HG02973 (cell line): Measurements from ENCODE around the gene CLDND2.
"Not testable (repeated sequence)": the region's sequence is repeated elsewhere in the genome, so short reads cannot be mapped to it uniquely, and the experiment has no call there.

Experiments used
- ATAC-seq: cut with Tn5 transposase; IDR thresholded peaks from one replicate; pipeline ENCODE4 v1.9.1; 2021; ENCODE audit warnings: moderate library complexity; ENCODE audit not compliant: unreplicated experiment

CLDND2 gene, protein sequence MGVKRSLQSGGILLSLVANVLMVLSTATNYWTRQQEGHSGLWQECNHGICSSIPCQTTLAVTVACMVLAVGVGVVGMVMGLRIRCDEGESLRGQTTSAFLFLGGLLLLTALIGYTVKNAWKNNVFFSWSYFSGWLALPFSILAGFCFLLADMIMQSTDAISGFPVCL

DNA sequence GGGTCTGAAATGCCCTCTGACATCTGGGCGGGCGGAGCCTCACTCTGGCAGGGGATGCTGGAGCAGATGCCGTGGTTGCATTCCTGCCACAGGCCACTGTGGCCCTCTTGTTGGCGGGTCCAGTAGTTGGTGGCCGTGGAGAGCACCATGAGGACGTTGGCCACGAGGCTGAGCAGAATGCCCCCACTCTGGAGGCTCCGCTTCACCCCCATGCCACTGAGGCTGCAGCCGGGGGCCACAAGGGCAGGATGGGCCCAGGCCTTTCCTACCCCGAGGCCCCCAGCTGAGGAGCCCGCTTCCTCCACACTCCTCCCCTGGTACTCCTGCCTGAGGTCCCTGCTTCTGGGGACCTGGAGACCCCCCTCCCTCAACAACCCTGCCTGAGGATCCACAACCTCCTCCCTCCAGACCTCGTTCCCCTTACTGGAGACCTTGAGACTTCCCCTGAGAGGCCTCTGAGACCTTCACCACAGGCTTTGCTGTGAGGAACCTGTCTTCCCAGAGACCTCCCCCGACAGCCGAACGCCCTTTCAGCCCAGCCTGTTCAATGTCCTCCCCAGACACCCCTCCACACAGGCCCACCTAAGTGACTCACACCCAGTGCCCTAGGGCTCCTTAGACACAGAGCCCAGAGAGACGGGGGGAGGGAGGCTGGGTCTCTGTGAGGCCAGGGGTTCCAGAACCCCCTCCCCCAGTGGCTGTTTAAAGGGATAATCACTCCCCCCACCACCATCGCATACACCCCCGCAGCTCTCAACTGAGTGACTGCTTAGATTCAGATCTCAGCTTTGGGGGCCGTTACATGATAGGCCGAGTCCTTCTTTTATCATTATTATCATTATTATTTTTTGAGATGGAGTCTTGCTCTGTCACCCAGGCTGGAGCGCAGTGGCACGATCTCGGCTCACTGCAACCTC lies at the start of gene CLDND2:
TSS of gene CLDND2 (minus strand) at position 638 of the 917 bp plus-strand sequence. CDS start at position 212, 426 bp downstream.
- ATAC-seq, result no peak

DNA sequence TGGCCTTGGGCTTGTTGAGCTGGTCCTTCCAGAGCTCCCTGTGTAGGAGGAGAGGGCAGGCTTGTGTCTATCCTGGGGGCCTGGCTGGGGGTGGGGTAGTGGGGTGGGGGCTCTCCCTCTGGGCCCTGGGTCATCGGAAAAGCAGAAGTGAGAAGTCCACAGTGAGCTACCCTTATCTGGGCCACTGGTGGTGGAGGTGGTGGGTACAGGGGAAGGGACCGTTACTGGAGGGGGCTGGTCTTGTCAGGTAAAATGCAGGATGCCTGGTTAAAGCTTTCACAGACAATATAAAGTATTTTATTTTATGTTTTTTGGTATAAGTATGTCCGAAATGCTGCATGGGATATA lies 49.0 kb upstream of the CLDND2 start:
- peak; percentile 23 for ATAC-seq

DNA sequence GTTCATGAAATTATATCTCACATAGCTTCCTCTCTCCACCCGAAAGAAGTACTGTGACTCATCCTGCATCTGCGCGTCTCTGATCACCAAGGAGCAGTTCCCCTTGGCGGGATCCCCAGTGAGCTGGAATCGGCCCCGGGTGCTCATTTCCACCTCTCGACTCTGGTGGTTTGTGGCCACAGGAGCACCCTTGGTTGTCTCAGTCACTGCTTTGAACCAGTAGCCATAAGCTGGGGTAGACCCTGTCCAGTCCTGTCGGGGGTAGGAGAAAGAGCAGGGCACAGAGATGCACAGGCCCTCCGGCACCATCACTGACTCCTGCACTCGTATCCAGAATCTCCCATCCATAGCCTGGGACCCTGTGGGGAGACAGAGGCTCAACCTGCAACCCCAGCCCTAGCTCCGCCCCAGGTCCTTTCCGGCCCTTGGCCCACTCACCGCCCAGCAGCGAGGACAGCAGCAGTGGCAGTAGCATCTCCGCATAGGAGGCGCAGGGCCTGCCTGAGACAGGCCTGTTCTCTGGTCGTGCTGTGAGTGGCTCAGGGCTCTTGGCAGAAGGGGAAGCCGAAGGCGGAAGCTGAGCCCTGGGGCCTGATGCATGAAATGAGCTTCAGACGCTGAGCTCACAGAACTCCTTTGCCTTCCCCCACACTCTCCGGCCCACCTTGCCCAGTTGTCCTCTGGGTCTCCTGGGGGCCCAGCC lies 48.5 kb upstream of the CLDND2 start, which contains the start of gene SIGLEC10:
TSS of gene SIGLEC10 (minus strand) at position 536 of the 703 bp plus-strand sequence. CDS start at position 475, 61 bp downstream.
- ATAC-seq, result peak; percentile 75

DNA sequence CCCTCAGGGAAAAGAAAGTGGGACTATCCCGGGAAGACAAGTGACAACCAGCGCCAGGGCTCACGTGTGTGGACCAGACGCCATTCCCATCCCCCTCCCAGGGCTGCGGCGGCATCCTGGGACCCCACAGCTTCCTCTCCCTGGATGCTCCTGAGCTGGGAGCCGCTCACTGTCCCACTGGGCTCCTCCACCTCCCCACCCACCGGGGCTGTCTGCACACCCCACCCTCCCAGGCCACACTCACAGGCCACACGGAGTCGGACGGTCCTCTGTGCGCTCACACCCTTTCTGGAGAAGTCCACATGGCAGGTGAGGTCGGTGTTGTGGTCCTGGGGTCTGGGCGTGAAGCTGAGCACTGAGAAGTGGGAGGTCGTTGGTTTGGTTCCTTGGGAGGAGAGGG lies 47.6 kb upstream of the CLDND2 start:
- not testable (repeated sequence) for ATAC-seq

DNA sequence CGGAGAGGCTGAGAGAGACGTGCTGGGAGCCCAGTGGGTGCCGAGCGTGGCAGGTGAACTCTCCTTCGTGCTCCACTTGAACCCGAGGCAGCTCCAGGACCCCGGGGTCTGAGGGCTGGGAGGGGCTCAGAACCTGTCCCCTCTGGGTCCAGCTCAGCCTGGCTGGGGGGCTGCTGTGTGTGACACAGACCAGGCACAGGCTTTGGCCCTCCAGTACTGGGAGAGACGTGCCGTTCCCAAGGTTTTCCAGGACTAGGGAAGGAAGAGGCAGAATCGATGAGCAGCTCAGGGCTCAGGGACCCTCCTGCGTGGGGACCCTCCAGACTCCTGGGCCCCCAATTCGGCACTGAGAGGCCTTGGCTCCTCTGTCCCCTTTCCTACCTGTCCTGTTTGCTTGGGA lies 46.4 kb upstream of the CLDND2 start:
- no peak for ATAC-seq

DNA sequence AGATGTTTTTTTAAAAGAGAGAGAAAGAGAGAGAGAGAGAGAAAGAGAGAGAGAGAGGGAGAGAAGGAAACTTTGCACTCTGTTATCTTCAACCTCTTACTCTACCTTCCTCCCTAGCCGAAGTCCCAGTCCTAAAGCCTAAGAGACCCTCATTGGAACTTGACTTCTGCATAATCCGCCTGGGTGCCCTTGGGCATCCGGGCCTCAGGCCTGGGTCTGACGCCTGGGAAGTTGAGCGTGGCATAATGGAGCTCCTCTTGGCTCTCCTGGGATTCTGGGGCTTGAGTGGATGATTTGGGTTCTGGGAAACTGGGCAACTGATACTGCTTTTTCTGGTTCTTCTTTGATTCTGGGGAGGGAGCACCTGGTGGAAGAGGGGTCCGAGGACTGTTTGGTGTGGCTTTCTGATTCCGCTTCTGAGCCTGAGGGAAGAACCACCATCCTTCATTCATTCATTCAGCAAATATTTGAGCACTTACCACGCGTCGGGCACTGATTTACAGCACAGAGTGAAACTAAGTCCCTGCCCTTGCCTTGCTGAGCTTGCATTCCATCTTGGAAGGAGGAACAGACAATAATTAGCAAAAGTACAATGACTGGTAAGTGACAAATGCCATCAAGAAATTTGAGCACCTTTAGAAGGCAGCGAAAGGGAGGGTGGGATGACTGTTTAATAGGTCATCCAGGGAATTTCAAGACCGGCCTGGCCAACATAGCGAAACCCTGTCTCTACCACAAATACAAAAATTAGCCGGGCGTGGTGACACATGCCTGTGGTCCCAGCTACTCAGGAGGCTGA lies 42.3 kb upstream of the CLDND2 start:
- no peak for ATAC-seq

DNA sequence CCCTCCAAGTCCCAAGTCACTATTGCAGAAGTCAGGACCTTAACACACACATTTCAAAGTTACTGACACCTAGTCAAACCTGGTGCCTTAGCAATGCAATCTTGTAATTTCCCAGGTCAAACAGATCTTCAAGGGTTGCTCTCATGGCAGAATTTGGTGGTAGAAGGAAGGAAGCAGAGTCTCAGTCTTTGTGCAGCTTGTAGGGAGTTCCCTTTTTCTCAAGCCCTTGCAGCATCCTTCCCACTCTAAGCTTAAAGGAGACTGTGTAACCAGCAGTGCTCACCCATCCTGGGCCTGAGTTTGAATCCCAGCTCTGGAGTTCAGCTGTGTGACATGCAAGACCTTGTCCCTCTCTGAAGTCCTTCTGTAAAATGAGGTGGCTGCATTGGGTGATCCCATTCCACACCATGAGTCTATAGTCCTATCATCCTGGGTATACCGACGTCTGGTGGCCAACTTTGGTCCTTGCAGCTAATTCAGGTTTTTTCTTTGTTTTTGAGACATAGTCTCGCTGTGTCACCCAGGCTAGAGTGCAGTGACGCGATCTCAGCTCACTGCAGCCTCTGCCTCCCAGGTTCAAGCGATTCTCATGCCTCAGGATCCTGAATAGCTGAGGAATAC lies 38.8 kb upstream of the CLDND2 start:
- ATAC-seq, result no peak

DNA sequence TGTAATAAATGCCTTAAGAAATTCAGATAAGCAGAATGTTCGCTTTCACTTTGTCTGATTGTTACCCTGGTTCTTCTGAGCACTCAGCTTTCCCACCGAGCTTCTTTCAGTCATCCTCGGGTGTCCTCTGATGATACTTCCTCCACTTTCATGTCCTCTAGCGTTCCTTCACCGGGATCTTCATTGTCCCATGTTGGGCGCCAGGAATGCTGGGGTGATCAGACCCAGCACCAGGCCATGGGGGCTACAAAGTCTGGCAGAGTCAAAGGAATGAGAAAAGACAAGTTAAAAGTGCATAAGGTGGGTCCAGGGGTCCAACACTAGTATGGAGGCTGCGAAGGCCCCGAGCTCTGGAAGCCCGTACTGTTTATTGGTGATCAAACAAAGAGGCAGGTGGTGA lies 33.3 kb upstream of the CLDND2 start:
- no peak for ATAC-seq

DNA sequence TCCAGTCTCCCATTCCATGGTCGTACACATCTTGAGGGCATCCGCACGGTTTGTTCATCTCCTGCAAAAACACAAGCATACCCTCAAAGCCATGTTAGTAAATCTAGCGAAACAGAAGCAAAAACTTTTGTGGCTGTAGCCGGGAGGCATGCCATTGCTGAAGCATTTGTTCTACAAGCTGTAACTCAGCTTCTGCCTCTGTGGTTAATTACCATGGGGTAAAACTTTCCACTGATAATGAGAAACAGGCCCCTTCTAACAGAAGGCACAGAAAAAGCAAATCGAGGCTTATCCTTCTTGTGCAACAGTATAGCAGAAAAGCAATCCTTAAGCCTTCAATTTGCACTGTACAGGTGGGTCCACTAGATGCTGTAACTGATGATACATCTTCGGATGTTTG lies 31.1 kb upstream of the CLDND2 start:
- not testable (repeated sequence) for ATAC-seq

DNA sequence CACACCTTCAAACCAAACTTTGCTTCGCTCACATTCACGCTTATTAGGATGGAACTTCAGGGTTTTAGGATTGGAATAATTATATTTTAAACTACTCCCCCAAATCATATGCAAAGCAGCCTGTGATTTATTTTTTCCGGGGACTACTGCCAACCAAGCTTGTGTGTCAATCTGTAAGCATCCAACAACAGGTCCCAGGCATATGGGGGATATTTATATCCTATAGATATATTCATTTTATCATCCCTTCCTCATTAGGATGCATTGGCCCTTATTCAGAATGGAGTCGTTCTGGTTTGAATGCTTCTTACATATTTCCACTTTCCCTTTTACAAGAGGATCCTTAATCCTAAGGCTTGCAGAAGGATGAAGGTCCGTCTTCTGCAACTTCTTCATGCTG lies 30.4 kb upstream of the CLDND2 start:
- no peak for ATAC-seq

DNA sequence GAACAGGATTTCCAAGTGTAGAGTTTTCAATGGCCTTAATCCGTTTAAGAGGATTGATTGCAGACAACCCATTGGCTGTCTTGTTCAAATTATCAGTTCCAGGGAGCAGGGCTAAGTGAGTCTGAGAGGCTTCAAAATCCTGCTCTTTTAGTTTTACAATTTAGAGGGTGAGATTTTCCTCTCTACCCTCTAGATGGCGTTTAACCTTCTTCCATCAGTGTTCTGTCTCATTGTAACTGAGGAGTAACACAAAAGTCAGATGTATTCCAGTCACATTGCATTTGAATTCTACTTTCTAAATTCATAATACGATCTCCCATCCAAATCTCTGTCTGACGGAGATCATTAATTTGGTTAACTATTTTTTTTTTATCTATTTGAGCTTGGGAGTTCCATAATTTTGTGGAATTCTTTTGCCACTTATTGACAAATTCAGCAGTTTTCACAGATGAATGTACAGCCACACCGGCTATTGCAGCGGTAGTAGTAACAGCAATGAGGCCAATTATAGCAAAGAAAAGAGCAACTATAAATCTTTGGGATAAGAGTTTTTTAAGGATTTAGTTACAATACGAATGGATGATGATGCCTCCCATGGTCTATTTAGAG lies 29.4 kb upstream of the CLDND2 start:
- ATAC-seq, result no peak

DNA sequence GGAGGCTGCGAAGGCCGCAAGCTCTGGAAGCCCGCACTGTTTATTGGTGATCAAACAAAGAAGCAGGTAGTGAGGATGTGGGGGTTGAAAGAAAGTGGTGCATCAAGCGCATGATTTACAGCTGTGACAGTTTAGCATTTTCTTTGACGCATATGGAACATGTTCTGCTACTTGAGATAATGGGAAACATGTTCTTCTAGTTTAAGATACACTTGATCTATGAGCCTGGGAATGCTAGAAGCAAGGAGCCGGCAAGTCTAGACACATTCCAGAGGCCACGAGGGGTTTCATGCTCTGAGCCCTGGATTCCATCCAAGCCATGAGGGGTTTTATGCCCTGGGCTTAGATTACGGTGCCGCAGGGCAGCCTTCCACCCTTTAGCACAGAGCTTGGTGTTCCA lies 28.6 kb upstream of the CLDND2 start:
- ATAC-seq, result not testable (repeated sequence)

DNA sequence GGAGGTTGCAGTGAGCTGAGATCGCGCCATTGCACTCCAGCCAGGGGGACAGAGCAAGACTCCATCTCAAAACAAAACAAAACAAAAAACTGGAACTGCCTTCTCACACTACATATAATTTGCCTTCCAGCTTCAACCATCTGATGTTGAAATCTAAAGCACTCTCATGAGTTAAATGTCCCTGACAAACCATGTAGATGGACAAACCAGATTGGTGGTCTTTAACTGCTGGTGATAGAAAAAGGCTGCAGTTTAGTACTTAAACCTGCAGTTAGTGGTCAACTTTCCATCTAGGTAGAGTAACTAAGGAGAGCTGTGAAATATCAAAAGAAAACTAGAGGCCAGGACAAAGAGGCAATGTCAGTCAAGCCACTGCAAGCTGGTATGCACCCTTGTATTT lies 27.4 kb upstream of the CLDND2 start:
- ATAC-seq, result no peak

DNA sequence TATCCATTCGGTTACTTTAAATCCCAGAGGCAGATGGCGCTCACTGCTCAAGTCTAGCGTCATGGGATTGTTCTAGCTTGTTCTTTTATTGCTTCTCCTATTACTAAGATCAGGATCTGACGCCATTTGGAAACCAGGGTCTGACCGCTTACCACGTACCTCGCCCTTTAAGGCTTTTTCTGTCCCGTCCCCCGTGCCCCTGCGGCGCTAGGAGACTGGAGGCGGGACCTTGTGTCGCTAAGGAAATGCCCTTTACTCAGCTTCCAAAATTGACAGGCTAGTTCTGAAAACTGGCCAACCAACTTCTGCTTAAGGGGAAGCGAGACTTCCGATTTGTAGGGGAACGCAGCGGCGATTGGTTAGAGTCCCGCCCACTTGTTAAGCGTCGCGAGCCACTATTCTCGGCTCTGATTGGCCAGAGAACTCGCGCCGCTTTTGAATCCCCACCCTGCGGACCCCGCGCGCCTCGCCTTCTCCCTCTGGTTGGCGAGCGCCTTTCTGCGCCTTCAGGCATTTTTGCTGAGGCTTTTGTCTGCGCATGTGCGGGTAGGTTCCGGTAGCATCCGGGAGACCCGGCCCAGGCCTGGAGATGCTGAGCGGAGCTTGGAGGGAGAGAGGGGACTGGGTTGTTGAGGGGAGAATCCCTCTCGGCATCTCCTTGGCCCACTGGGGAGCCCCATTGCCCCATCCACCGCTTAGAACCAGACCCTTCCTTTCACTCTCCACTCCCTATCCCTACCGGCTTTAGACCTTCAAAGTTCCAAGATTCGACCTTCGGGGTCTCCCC lies 25.4 kb upstream of the CLDND2 start:
- ATAC-seq, result peak; percentile 78

DNA sequence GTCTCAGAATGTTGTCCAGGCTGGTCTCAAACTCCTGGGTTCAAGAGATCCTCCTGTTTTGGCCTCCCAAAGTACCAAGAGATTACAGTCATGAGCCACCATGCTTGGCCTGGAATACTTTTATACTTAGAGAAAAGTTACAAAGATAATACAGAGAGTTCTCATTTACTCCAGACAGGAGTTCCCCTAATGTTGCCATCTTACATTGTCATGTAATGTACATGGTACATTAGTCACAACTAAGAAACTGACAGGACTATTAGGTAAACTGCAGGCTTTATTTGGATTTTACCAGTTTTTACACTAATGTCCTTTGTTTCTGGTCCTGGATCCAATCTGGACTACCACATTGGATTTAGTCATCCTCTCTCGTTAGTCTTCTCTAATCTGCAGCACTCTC lies 23.9 kb upstream of the CLDND2 start:
- ATAC-seq, result no peak

DNA sequence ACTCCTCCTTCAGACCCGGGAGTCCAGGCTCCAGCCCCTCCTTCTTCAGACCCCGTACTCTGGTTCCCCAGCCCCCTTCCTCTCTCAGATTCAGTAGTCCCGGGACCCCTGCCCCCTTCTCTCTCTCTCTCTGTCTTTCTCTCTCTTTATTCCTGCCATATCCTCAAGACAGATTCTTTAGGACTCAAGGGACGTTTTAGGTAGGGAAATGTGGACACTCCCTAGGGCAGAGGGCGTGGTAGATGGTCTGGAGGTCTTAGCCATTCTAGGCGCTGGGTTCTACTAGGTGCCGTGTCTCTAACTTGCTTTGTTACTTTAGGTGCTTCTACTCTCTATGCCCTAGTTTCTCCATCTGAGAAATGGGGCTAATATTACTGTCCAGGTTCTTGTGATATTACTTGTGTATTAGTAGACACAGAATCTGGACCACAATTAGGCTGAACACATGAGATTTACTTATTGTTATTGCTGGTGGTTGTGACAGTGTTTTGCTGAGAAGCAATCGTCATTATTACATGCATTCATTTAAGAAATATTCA lies 22.3 kb upstream of the CLDND2 start:
- ATAC-seq, result no peak

DNA sequence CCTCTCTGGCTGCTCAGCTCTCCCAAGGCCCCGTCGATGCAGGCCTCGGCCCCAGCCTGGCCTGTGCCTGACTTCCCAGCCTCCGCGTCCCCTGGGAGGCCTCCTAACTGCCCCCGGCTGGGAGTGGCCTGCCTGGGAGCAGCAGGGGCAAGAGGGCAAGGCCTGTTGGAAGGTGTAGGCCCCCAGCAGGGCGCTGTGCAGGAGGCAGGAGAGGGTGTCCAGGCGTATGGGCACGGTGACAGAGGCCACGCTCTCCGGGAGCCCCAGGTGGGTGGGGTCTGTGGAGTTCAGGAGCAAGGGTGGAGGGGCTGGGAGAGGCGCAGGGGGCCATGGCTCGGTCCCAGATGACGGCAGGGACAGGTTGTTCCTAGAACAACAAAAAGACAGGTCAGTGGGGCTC lies 20.3 kb upstream of the CLDND2 start:
- no peak for ATAC-seq

DNA sequence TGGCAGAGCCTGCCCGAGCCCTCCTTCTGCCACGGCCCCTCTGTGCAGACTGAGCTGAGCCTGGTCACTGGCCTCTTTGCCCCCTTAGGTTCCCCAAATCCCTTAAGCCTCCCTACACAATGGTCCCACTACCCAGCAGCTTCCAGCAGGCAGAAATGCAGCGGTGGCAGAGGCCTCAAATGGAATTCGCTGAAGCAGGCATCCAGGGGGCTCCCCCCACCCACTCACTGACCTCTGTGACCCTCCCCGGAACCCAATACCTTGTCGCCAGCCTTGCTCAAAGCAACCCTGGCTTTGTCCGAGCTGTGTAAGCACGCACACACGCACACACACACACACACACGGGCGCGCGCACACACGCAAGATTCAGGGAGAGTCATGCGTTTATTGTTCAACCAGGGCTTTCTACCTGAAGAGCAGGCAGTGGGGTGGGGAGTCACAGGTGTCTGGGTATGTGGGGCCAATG lies 19.2 kb upstream of the CLDND2 start, which contains the start of gene LIM2:
TSS of gene LIM2 (minus strand) at position 51 of the 466 bp plus-strand sequence. CDS start 531 bp downstream, outside the sequence.
- no peak for ATAC-seq
